Adrenal gland (tissue), 12 donors: ENCODE results near the gene MLF1. TPM values are rescaled to one million over a fixed set of nuclear protein-coding genes. Genes with fewer than 3 reads are reported as not detected.

Source experiments
- DNase-seq, 7 donors: peaks; one replicate each; pipeline ENCODE4 v3.0.0-alpha.2; 2019 to 2020
- H3K27ac ChIP-seq, 5 donors: fragments of 200-600 bp; sonication (generic) in 4 of 5; 1 replicate in 3 of 5; 2 replicates in 2 of 5; pipeline versions ENCODE4 v1.5.1 to v1.8.0; 2016 to 2020; ENCODE audit warnings: mild to moderate bottlenecking in 1 of 5
- H3K27me3 ChIP-seq: fragments of 200-600 bp; 2 replicates; pipeline ENCODE4 v1.8.0; 2021
- H3K36me3 ChIP-seq, 2 donors: fragments of 200-600 bp; replicated peaks in 1 of 2; 1 replicate in 1 of 2; 2 replicates in 1 of 2; pipeline versions ENCODE4 v1.5.1 to v1.8.0; 2018 to 2022
- H3K4me1 ChIP-seq, 2 donors: fragments of 200-600 bp; replicated peaks in 1 of 2; 1 replicate in 1 of 2; 2 replicates in 1 of 2; pipeline versions ENCODE4 v1.5.1 to v1.8.0; 2018 to 2021
- H3K4me3 ChIP-seq, 4 donors: fragments of 200-600 bp; sonication (generic) in 3 of 4; one replicate each; pipeline ENCODE4 v1.5.1; 2016 to 2018
- H3K9me3 ChIP-seq, 3 donors: fragments of 200-600 bp; sonication (generic) in 1 of 3; replicated peaks in 1 of 3; 1 replicate in 2 of 3; 2 replicates in 1 of 3; pipeline versions ENCODE4 v1.5.1 to v1.8.0; 2016 to 2021
- CTCF ChIP-seq, 6 experiments: fragments of 450-650 bp in 4 of 6; fragments of 200-600 bp in 2 of 6; sonication (generic) in 1 of 6; IDR thresholded peaks; 1 replicate in 5 of 6; 2 replicates in 1 of 6; pipeline versions ENCODE4 v1.5.1 to v1.8.0; 2016 to 2021; ENCODE audit warnings: antibody characterized with exemption in 6 of 6, mild to moderate bottlenecking in 2 of 6, moderate library complexity in 1 of 6
- POLR2A ChIP-seq, 2 donors: fragments of 450-650 bp; IDR thresholded peaks; one replicate each; pipeline ENCODE4 v1.6.1; 2017; ENCODE audit warnings: antibody characterized with exemption in 2 of 2, mild to moderate bottlenecking in 2 of 2, moderate library complexity in 1 of 2
- WGBS, 4 donors: extraction: QIAGEN DNeasy Blood & Tissue Kit in 2 of 4; methylation state at CpG; one replicate each; pipeline versions ENCODE4 v1.1.5 to v1.1.7; 2013 to 2017; 5-methylcytosine and 5-hydroxymethylcytosine counted together
- intact Hi-C, 2 donors: fragments of 100-400 bp; cut with DNase I; formaldehyde crosslinking; loops; one replicate each; pipeline versions ENCODE4 v1.14.1 to v1.15.0; 2022 to 2023
- polyA plus RNA-seq, 3 donors: library from polyadenylated mRNA; stranded (reverse); fragments of 200-250 nt in 2 of 3; fragments of 350-450 nt in 1 of 3; fragmentation: Illumina TruSeq in 1 of 3; extraction: RNeasy Lipid Tissue Mini Kit (QIAGEN cat#74804) in 1 of 3; gene quantifications; one replicate each; pipeline ENCODE4 v1.2.3, GENCODE V29; 2013 to 2014
- total RNA-seq, 9 donors: library from RNA; depleted of rRNA in 4 of 9; stranded (reverse); fragments of >200 nt in 4 of 9; fragments of 120-200 nt in 1 of 9; fragmentation: NEBNext Ultra II Directional in 1 of 9; extraction: Animal tissue kit (Norgen Biotek cat#: 25700) in 1 of 9; gene quantifications; one replicate each; pipeline versions ENCODE4 v1.1.0 to v1.2.4, GENCODE V29; 2013 to 2023
- donor health status: healthy with polysubstance abuse.
- donor health status: Bipolar disorder and iron deficiency.
- donor health status: DM: yes; HTN: yes; CAD: no.
- donor health status: DM: no; HTN: no; CAD: no.
- donor health status: DM: no; HTN: no; CAD: no.
- donor health status: DM: yes; HTN: yes; CAD: no.

Gene MLF1
- total and polyA plus RNA-seq, 12 donors = 3.7 to 38.0 (median 7.0) TPM

DNA sequence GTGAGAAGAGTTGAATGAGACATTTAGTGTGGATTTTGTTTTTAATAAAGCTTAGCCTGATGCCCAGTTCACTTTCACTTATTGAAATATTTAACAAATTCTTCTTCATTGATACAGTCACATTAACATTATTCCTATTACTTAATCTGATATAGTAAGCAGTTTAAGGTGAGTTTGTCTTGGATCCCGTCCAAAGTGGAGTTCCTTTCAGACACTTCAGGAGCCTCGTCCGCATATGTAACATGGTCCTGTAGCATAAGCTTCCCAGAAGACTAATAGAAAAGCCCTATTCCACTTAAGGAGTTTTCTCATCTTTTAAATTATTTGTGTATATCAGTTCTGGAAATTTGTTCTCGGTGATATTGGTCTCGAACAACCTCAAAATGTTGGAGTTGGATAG is 39.7 kb upstream of the MLF1 start:
- Histone ChIP-seq H3K4me3 (no peak overlapping the region), H3K27me3 (no peaks in the 10 kb centered on the region), H3K4me1 (no peaks in the 10 kb centered on the region), H3K27ac (no peak overlapping the region), H3K36me3 (no peaks in the 10 kb centered on the region), H3K9me3 (no peaks in the 10 kb centered on the region)
- intact Hi-C loops = loop anchor here in 1 of 2 donors (10.0 kb wide), 1 partner anchor 917 kb away; no protein-coding TSS in a partner anchor
- no peak for DNase-seq
- TF ChIP-seq CTCF (IDR thresholded peaks at IDR 0.05) (no peak), POLR2A (IDR thresholded peaks at IDR 0.05) (no peak)
- WGBS, 4 donors = 85 to 93% (median 88%) methylated on average over 5 of the region's 5 CpGs

GRCh38 chr3:158532099-158532734 is 38.8 kb upstream of the MLF1 start:
- Histone ChIP-seq H3K4me3 (no peak overlapping the region), H3K27me3 (no peaks in the 10 kb centered on the region), H3K36me3 (no peaks in the 10 kb centered on the region), H3K4me1 (no peaks in the 10 kb centered on the region), H3K27ac (no peak overlapping the region), H3K9me3 (no peaks in the 10 kb centered on the region)
- TF ChIP-seq CTCF (IDR thresholded peaks at IDR 0.05) = peak; percentile 18 to 67 (median 49)
- no peak for TF ChIP-seq POLR2A (IDR thresholded peaks at IDR 0.05)
- DNase-seq = peak in 3 of 7 donors; percentile 10 to 55 (median 21)
- intact Hi-C loops = loop anchor here in 1 of 2 donors (10.0 kb wide), 1 partner anchor 917 kb away; no protein-coding TSS in a partner anchor

GRCh38 chr3:158535918-158536317 is 35.1 kb upstream of the MLF1 start:
- no peak overlapping the region for H3K4me3 ChIP-seq
- no peaks in the 10 kb centered on the region for H3K27me3 ChIP-seq
- TF ChIP-seq POLR2A (IDR thresholded peaks at IDR 0.05) = no peak
- no peak for TF ChIP-seq CTCF (IDR thresholded peaks at IDR 0.05)
- no peak overlapping the region for H3K27ac ChIP-seq
- 63 to 79% (median 73%) methylated on average over 2 of the region's 2 CpGs for WGBS, 4 donors
- no peak for DNase-seq
- no peaks in the 10 kb centered on the region for H3K4me1 ChIP-seq
- intact Hi-C loops = loop anchor here in 1 of 2 donors (10.0 kb wide), 1 partner anchor 921 kb away; no protein-coding TSS in a partner anchor
- no peaks in the 10 kb centered on the region for H3K36me3 ChIP-seq
- H3K9me3 ChIP-seq = no peaks in the 10 kb centered on the region

DNA sequence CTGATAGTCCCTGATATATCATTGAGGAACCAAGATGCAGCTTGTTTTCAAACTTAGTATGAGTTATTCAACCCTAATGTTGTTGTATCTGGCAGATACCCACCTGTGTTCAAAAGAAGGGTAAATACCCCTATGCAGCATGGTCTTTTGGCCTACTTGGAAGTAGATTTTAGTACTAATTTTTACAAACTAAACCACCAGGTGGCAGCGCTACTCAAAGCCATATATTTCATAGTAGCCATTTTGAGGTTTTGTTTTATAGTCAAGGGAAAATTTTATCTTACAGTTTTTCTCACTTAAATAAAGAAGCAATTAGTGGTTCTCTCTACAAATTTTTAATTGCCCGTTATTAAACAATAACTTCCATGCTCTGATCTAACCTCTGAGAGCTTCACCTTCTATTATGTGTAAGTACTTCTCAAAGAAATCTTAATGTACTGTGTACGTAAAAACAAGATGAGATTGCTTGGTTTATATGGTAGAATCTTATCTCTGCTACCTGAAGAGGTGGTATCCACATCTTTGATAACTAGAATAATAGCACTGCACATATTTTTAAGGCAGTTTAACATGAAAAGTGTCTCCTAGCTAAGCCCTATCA is 31.5 kb upstream of the MLF1 start:
- peak; percentile 17 to 65 (median 35) for DNase-seq
- intact Hi-C loops = loop anchor here in 1 of 2 donors (10.0 kb wide), 2 partner anchors 105 to 925 kb away; partner anchors contain the start of gene GFM1
- Histone ChIP-seq H3K27ac (no peak overlapping the region), H3K4me3 (no peak overlapping the region), H3K4me1 (no peaks in the 10 kb centered on the region), H3K9me3 (no peaks in the 10 kb centered on the region), H3K36me3 (no peaks in the 10 kb centered on the region), H3K27me3 (no peaks in the 10 kb centered on the region)
- WGBS, 4 donors = 69 to 77% (median 74%) methylated on average over 3 of the region's 3 CpGs
- peak; percentile 32 to 62 (median 44) for TF ChIP-seq CTCF (IDR thresholded peaks at IDR 0.05)
- TF ChIP-seq POLR2A (IDR thresholded peaks at IDR 0.05) = no peak
